ENCODE measurements around the gene ZSCAN23.

- no peak for TF ChIP-seq CTCF (IDR thresholded peaks at IDR 0.05)
- TF ChIP-seq POLR2A (IDR thresholded peaks at IDR 0.05), result no peak
Observed at GRCh38 chr6:28488916-28489365, 45.6 kb upstream of the ZSCAN23 start.

Data from body of pancreas (tissue), 4 donors.